HG03025 (cell line): ENCODE measurements around the gene VPS39.
"Not testable (repeated sequence)": the region's sequence is repeated elsewhere in the genome, so short reads cannot be mapped to it uniquely, and the experiment has no call there.

ENCODE experiments used
- ATAC-seq: cut with Tn5 transposase; IDR thresholded peaks from one replicate; pipeline ENCODE4 v1.9.1; 2021; ENCODE audit warnings: mild to moderate bottlenecking, moderate library complexity; ENCODE audit not compliant: unreplicated experiment, low FRiP score

Gene VPS39

GRCh38 chr15:42207674-42208579, at the start of gene VPS39:
Gene VPS39 (minus strand): TSS chr15:42208304. CDS start chr15:42208153, 151 bp downstream.
- ATAC-seq, result peak; percentile 75

- ATAC-seq, result no peak
These were observed 45.2 kb upstream of the VPS39 start for GRCh38 chr15:42253300-42253699.

GRCh38 chr15:42240823-42241222, 32.7 kb upstream of the VPS39 start:
- no peak for ATAC-seq

- ATAC-seq, result no peak
These were observed 31.6 kb upstream of the VPS39 start for GRCh38 chr15:42239528-42240182.

- no peak for ATAC-seq
These were observed 25.0 kb upstream of the VPS39 start for GRCh38 chr15:42233107-42233506.

- ATAC-seq, result no peak
These were observed 24.5 kb upstream of the VPS39 start for GRCh38 chr15:42232606-42233005.

GRCh38 chr15:42231088-42231487, 23.0 kb upstream of the VPS39 start:
- ATAC-seq, result no peak

GRCh38 chr15:42228981-42229380, 20.9 kb upstream of the VPS39 start:
- ATAC-seq, result not testable (repeated sequence)

- ATAC-seq, result no peak
These were observed 19.9 kb upstream of the VPS39 start for GRCh38 chr15:42228036-42228435.

GRCh38 chr15:42226648-42227047, 18.5 kb upstream of the VPS39 start:
- no peak for ATAC-seq

- ATAC-seq, result no peak
These were observed 12.1 kb upstream of the VPS39 start for GRCh38 chr15:42220216-42220615.

- no peak for ATAC-seq
These were observed 11.0 kb upstream of the VPS39 start for GRCh38 chr15:42218953-42219592.

- no peak for ATAC-seq
These were observed 9.5 kb upstream of the VPS39 start for GRCh38 chr15:42217568-42217967.

- ATAC-seq, result no peak
These were observed 8.1 kb upstream of the VPS39 start for GRCh38 chr15:42215913-42216829.

GRCh38 chr15:42214600-42214999, 6.5 kb upstream of the VPS39 start:
- no peak for ATAC-seq

GRCh38 chr15:42213511-42213910, 5.4 kb upstream of the VPS39 start:
- no peak for ATAC-seq

GRCh38 chr15:42210696-42211095, 2.6 kb upstream of the VPS39 start:
- no peak for ATAC-seq

- no peak for ATAC-seq
These were observed 1.7 kb downstream of the VPS39 start for GRCh38 chr15:42206406-42206805.

GRCh38 chr15:42203891-42204290, 4.2 kb downstream of the VPS39 start:
- no peak for ATAC-seq

GRCh38 chr15:42202653-42203052, 5.5 kb downstream of the VPS39 start:
- ATAC-seq, result no peak
